Measurements from ENCODE around the gene SPEM3.

GRCh38 chr17:7403977-7404736 lies 24.5 kb upstream of the SPEM3 start, which contains the start of gene TMEM256:
- TF ChIP-seq REST (IDR thresholded peaks at IDR 0.05; ENCODE audit: insufficient read depth in 1 of 2, low read depth in 2 of 2, low read length in 2 of 2) (peak in 1 of 2 experiments; percentile 46; a peak in 1 of 4 replicates), POLR2AphosphoS5 (IDR thresholded peaks at IDR 0.05; ENCODE audit: low read depth, low read length) (peak; percentile 96), SIN3A (IDR thresholded peaks at IDR 0.05; ENCODE audit: borderline replicate concordance, insufficient read depth, low read length) (peak; percentile 94; the same call in 1 of the 2 replicates)
